ENCODE measurements around the gene ASIC5. TPM values are rescaled to one million over a fixed set of nuclear protein-coding genes. Genes with fewer than 3 reads are reported as not detected.
"Not testable (repeated sequence)": the region's sequence is repeated elsewhere in the genome, so short reads cannot be mapped to it uniquely, and the experiment has no call there.

The ASIC5 gene
- total RNA-seq, 1 donor from 2014 or later: not detected

DNA sequence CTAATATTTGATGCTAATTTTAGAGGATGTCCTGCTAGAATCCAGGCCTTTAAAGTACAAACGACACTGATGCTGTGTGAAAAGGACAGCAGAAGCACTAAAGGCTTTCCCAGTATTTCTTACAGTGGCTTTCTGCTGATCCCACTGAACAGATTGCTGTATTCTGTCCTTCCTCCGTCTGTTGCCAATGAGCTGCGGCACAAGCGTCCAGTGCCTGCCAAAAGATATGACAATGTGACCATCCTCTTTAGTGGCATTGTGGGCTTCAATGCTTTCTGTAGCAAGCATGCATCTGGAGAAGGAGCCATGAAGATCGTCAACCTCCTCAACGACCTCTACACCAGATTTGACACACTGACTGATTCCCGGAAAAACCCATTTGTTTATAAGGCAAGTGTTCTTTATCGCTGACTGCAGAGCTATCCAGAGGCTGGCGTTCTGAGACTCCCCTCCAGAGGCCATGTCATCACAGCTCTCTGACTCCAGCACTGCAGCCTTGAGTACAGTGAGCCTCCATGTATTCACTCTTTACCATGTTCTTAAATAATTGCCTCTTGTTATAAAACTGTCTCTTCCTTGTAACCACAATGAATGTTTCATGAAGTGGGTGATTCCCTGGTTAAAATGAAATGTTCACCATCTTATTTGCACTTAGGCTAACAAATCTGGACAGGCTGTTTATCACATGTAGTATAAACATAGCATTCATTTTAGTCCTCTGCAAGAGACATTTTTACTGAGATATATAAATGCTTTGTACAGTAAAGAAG lies 63.7 kb downstream of the ASIC5 start:
- Mint-ChIP-seq H3K9me3 (no peaks in the 10 kb centered on the region), H3K36me3 (ENCODE audit: low read depth) (no peaks in the 10 kb centered on the region), H3K27me3 (no peaks in the 10 kb centered on the region), H3K4me3 (no peak overlapping the region), H3K27ac (no peak overlapping the region), H3K4me1 (no peaks in the 10 kb centered on the region)
- intact Hi-C loops (cut with micrococcal nuclease): no loop called here
- DNase-seq: no peak

- DNase-seq: no peak
- H3K27me3 Mint-ChIP-seq: no peaks in the 10 kb centered on the region
- H3K4me1 Mint-ChIP-seq: no peaks in the 10 kb centered on the region
- H3K4me3 Mint-ChIP-seq: no peak overlapping the region
- H3K9me3 Mint-ChIP-seq: no peaks in the 10 kb centered on the region
- H3K27ac Mint-ChIP-seq: no peak overlapping the region
- intact Hi-C loops (cut with micrococcal nuclease): no loop called here
- H3K36me3 Mint-ChIP-seq (ENCODE audit: low read depth): no peaks in the 10 kb centered on the region
Observed at GRCh38 chr4:155800685-155801343, 65.3 kb downstream of the ASIC5 start.

- intact Hi-C loops (cut with micrococcal nuclease): no loop called here
- Mint-ChIP-seq H3K36me3 (ENCODE audit: low read depth) (no peaks in the 10 kb centered on the region), H3K4me3 (no peak overlapping the region), H3K9me3 (no peaks in the 10 kb centered on the region), H3K27me3 (no peaks in the 10 kb centered on the region), H3K4me1 (no peaks in the 10 kb centered on the region), H3K27ac (no peak overlapping the region)
- DNase-seq: no peak
Observed at GRCh38 chr4:155799794-155800123, 66.3 kb downstream of the ASIC5 start.

DNA sequence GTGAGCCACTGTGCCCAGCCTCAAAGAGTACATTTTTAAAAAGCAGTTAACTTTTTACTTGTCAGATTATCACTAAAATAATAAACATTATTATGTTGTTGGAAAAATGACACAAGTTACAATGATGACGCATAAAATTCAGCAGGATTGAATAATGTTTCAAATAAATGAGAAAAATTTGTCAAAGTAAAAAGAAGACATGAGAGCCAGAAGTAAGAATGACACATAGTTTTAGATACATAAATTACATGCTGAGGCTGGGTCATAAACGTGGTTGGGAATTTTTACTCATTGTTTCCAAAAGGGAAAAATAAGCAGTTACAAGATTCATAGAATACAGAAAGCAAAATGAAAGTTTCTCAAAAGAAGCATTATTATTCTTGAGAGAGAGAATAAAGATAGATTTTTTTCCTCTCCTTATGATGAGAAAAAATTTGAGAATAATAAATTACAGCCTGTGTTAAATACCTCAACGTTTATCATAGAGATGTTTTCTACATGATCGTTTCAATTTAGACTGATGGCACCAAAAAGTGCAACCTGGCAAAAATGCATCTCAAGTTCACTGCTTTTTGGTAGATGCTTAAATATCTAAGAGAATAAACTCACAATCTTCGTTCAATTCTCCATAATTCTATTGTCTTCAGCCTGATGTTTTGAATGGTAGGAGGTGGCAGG lies 66.8 kb downstream of the ASIC5 start:
- intact Hi-C loops (cut with micrococcal nuclease): no loop called here
- no peak overlapping the region for H3K27ac Mint-ChIP-seq
- H3K4me3 Mint-ChIP-seq: no peak overlapping the region
- no peaks in the 10 kb centered on the region for H3K36me3 Mint-ChIP-seq (ENCODE audit: low read depth)
- H3K27me3 Mint-ChIP-seq: no peaks in the 10 kb centered on the region
- H3K4me1 Mint-ChIP-seq: no peaks in the 10 kb centered on the region
- no peaks in the 10 kb centered on the region for H3K9me3 Mint-ChIP-seq
- DNase-seq: no peak

- H3K9me3 Mint-ChIP-seq; DNase-seq; H3K4me1 Mint-ChIP-seq; intact Hi-C loops (cut with micrococcal nuclease); H3K36me3 Mint-ChIP-seq (ENCODE audit: low read depth); H3K27ac Mint-ChIP-seq; H3K4me3 Mint-ChIP-seq; H3K27me3 Mint-ChIP-seq: not testable (repeated sequence)
Observed at GRCh38 chr4:155797581-155797980, 68.5 kb downstream of the ASIC5 start.

- intact Hi-C loops (cut with micrococcal nuclease): no loop called here
- Mint-ChIP-seq H3K27me3 (no peaks in the 10 kb centered on the region), H3K4me1 (no peaks in the 10 kb centered on the region), H3K4me3 (no peak overlapping the region), H3K9me3 (no peaks in the 10 kb centered on the region), H3K27ac (no peak overlapping the region), H3K36me3 (ENCODE audit: low read depth) (no peaks in the 10 kb centered on the region)
- DNase-seq: no peak
Observed at GRCh38 chr4:155795991-155796390, 70.1 kb downstream of the ASIC5 start.

DNA sequence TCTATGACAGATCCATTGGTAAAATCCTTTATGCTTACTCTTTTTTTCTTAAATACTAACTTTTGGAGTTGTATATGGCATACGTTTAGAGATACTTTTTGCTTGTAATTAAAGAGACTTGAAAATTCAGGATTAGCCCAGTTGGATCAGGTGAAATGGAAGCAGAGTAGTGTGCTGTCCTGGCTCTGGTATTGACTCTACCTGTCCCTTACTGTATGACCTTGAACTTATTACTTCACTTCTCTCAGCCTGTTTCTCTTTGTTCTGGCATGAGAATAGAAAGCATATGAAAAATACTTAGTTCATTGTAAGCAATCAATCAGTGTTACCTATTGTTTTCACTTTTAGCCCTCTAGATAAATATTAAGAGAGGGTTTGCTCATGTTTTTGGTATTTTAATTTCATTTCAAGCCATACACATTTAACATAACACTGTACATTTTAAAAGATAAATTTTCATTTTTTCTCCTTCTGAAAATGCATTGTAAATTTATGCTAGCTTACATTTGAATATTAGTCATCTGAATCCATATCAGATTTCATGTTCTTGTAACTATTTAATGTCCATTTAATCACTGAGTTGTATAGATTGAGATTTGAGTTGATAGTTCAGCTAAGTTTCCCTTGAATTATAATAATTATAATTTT lies 71.4 kb downstream of the ASIC5 start:
- no peak overlapping the region for H3K27ac Mint-ChIP-seq
- DNase-seq: no peak
- no peaks in the 10 kb centered on the region for H3K36me3 Mint-ChIP-seq (ENCODE audit: low read depth)
- intact Hi-C loops (cut with micrococcal nuclease): no loop called here
- no peaks in the 10 kb centered on the region for H3K27me3 Mint-ChIP-seq
- H3K9me3 Mint-ChIP-seq: no peaks in the 10 kb centered on the region
- no peaks in the 10 kb centered on the region for H3K4me1 Mint-ChIP-seq
- H3K4me3 Mint-ChIP-seq: no peak overlapping the region

DNA sequence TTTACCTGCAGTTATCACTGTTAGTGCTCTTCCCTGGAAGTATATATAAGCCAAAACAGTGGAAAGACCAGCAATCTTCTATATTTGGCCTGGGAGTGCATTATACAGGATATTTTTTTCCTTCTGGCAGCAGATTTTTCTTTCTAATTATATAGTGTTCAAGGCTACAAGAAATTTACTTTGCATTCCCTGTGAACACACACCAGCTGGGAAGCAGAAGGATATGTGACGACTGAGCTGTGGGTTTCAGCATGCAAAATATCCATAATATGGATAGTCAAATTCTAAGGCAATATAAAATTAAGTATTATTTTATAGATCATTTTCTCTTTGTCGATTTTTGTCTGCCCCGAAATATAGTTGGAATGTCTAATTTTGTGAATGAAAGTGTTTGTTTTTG lies 76.1 kb downstream of the ASIC5 start:
- DNase-seq: no peak
- Mint-ChIP-seq H3K4me1 (no peaks in the 10 kb centered on the region), H3K9me3 (no peaks in the 10 kb centered on the region), H3K27ac (no peak overlapping the region), H3K36me3 (ENCODE audit: low read depth) (no peaks in the 10 kb centered on the region), H3K27me3 (no peaks in the 10 kb centered on the region), H3K4me3 (no peak overlapping the region)
- intact Hi-C loops (cut with micrococcal nuclease): no loop called here

GRCh38 chr4:155789391-155789790 lies 76.7 kb downstream of the ASIC5 start:
- Mint-ChIP-seq H3K27ac (no peak overlapping the region), H3K9me3 (no peaks in the 10 kb centered on the region), H3K36me3 (ENCODE audit: low read depth) (no peaks in the 10 kb centered on the region), H3K4me1 (no peaks in the 10 kb centered on the region), H3K27me3 (no peaks in the 10 kb centered on the region), H3K4me3 (no peak overlapping the region)
- DNase-seq: no peak
- intact Hi-C loops (cut with micrococcal nuclease): no loop called here

- H3K4me3 Mint-ChIP-seq: no peak overlapping the region
- H3K36me3 Mint-ChIP-seq (ENCODE audit: low read depth): no peaks in the 10 kb centered on the region
- no peak overlapping the region for H3K27ac Mint-ChIP-seq
- H3K9me3 Mint-ChIP-seq: no peaks in the 10 kb centered on the region
- peak; percentile 73 for DNase-seq
- no peaks in the 10 kb centered on the region for H3K4me1 Mint-ChIP-seq
- H3K27me3 Mint-ChIP-seq: no peaks in the 10 kb centered on the region
- intact Hi-C loops (cut with micrococcal nuclease): loop anchor here (1.0 to 2.0 kb wide), 3 partner anchors 258 to 804 kb away; no protein-coding TSS in a partner anchor
Observed at GRCh38 chr4:155787113-155787710, 78.9 kb downstream of the ASIC5 start.

GRCh38 chr4:155785828-155786227 lies 80.2 kb downstream of the ASIC5 start:
- Mint-ChIP-seq H3K27ac (no peak overlapping the region), H3K4me1 (no peaks in the 10 kb centered on the region), H3K27me3 (no peaks in the 10 kb centered on the region), H3K9me3 (no peaks in the 10 kb centered on the region), H3K36me3 (ENCODE audit: low read depth) (no peaks in the 10 kb centered on the region), H3K4me3 (no peak overlapping the region)
- DNase-seq: no peak
- intact Hi-C loops (cut with micrococcal nuclease): loop anchor here (2.0 kb wide), 1 partner anchor 803 kb away; no protein-coding TSS in a partner anchor

- Mint-ChIP-seq H3K27ac (no peak overlapping the region), H3K4me3 (no peak overlapping the region), H3K9me3 (no peaks in the 10 kb centered on the region), H3K27me3 (peaks cover 5% of the 10 kb centered on the region), H3K4me1 (no peaks in the 10 kb centered on the region), H3K36me3 (ENCODE audit: low read depth) (no peaks in the 10 kb centered on the region)
- intact Hi-C loops (cut with micrococcal nuclease): no loop called here
- DNase-seq: no peak
Observed at GRCh38 chr4:155784637-155785036, 81.4 kb downstream of the ASIC5 start.

GRCh38 chr4:155781249-155781831 lies 84.7 kb downstream of the ASIC5 start:
- Mint-ChIP-seq H3K27me3 (peaks cover 5% of the 10 kb centered on the region), H3K4me1 (no peaks in the 10 kb centered on the region), H3K9me3 (no peaks in the 10 kb centered on the region), H3K27ac (no peak overlapping the region), H3K4me3 (no peak overlapping the region), H3K36me3 (ENCODE audit: low read depth) (no peaks in the 10 kb centered on the region)
- no peak for DNase-seq
- intact Hi-C loops (cut with micrococcal nuclease): no loop called here
